Epidermal melanocyte (primary cell): Measurements from ENCODE around the gene RALGAPA2.

Experiments used
- DNase-seq: peaks from one replicate; pipeline ENCODE4 v3.0.0; 2011; ENCODE audit warnings: low spot score; ENCODE audit not compliant: insufficient read length

RALGAPA2 gene

DNA sequence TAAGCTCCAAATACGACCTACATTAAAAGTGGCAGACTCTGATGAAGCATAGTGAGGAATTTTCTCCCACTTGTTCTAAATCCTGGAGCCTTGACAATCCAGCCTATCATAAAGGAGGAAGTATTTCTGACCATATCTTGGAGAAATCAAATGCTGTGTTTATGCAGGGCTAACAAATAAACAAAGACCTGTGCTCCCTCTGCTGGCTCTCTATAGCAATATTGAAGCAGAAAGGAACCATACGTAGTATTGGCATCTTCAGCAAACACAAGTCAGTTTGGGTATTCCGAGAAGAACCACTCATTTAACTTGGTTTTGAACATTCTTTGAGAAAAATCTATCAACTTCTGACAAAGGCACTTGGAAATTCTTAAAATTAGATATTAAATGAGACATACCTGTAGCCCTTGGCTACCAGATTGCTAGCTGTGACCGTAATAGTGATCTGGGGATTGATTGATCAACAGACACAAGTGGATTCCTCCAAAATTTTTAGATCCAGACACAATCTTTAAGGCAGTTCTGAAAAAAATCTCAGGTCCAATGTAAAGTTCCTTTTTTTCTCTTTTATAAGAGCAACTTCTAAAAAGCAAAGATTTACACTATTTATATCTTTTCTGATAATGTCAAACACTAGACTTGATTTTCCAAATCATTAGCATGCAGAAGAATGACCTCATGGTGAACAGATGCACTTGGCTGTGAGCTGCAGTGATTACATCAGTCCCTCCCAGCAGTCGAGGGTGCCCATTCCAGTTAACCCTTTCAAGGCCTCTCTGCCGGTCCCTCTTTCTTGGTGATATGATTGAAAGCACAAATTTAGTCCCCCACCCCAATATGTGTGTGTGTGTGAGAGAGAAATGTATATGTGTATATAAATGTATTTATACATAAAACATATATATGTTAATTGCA, 304.3 kb downstream of the RALGAPA2 start:
- DNase-seq = no peak

DNA sequence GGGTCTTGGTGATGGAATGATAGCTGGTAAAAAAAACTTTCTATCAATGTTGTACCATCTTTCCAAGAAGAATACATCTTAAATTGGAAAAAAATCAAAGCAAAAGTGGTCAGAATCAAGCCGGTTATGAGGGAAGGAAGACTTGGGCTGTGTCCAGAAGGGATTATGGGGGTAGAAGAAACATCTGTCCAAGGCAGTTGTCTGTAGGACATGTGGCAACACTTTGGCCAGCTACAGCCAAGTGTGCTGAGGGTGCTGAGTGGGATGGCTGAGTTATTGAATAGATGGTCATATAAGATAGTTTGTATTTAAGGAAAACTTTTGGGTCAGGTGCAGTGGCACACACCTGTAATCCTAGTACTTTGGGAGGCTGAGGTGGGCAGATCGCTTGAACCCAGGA, 306.1 kb downstream of the RALGAPA2 start:
- no peak for DNase-seq

DNA sequence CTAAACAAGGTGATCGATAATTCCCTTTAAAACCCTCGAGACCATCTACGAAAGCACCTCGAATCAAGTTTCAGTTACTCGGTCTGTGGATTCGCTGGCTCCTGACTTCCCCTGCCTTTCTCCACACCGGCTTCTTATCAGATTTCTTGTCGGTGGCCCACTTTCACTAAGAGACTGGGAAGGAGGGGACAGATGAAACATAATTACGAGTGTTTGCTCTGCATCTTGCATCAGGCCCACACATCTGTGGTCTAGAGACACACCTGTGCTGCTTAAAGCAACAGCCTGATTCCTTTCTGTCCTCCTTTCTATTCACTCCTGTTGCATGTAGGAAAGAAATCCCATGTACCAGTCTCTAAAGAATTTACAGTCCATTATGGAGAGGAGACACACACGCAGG, 306.8 kb downstream of the RALGAPA2 start:
- no peak for DNase-seq

- no peak for DNase-seq
Observed at GRCh38 chr20:20404633-20405032, 307.8 kb downstream of the RALGAPA2 start.

DNA sequence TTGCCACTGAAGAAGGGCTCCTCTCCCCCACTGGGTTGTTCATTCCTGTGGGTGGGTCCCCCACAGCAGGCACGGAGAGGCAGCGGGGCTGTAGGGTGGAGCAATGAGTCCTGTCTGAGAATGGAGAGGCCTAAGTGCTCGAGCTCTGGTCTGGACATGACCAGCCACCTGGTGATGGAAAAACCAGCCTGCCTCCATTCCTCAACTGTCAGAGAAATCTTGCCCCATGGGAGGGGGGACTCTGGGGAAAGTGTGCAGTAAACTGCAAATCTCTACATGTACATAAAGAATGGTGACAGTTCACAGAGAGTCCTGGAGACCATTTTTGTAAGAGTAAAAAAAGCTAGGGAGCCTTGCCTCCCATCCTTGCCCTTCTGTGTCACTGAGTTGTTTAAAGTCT, 310.5 kb downstream of the RALGAPA2 start:
- DNase-seq = no peak

DNA sequence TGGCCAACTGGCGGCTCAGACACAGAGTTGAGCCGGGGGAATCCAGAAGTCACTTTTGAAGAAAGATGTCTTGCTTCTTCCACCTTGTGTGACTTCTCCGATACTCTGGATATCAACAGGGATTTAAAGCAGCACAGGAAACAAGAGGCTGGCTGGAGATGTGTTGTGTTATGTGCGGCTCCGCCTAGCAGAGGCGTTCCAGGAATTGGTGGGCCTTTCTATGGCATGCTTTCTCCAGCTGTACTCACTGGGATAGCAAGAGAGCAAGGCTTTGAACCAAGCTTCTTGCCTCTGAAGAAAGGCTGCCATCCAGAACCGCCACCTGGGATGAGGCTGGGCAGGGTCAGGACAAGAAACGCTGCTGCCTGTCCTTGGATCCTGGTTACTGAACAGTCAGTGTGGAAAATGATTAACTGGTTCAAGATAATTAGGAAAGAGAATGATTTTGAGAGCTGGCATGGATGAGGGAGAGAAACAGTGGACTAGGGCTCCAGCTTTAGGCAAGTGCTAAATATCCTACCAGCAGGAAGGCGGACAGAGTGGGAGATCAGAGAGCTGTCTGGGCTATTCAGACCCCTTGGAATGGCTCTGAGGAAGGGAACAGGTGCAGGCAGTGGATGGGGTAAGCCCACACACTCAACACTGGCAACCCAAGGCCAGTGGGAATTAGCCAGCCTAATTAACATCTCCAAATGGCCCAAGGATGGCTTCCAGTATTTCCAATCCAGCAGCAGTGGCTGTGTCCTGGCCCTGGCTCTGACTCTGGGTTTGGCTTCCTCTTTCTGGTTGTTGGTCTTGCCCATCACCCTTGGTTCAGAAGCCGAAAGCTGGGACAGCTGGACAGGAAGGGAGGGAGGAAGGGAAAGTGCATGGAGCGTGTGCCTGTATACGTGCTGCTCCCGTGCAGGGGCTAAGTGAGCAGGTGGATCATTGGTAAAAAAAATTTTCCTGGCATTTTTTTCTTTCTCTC, 312.6 kb downstream of the RALGAPA2 start:
- no peak for DNase-seq

DNA sequence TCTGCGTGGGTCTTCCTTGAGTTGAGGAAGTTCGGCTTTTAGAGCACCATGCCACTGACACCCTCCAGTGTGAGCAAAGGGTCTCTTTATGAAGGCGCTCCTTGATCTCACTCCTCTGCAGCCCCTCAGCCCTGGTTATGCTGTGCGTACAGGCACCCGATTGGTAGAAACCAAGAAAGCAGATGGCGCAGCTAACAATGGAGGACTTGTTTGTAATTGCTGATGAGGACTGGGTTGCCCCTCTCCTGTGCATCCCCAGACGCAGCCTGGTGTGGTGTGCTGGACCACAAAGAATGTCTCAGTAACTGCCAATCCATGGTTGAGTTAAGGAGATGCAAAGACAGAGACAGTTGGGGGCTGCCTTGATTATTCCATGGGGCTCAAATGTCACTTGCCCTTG, 314.3 kb downstream of the RALGAPA2 start:
- no peak for DNase-seq

DNA sequence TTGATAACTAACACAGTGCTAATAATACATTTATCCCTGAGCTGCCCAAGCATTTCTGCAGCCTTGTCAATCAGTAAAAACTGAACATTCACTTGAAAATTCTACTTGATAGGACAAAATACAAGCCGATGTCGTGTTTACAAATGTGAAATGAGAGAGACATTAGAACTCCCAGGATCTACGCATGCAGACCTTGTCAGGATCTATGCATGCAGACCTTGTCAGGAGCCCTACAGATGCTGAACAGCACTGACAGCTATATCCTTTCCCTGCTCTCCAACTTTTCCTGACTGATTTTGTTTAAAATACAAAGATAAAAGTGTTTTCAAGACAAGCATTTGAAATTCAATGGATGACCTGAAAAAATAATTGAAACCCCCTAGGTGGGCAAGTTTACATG, 315.6 kb downstream of the RALGAPA2 start:
- DNase-seq = no peak

GRCh38 chr20:20395903-20396568, 316.4 kb downstream of the RALGAPA2 start:
- DNase-seq = no peak

DNA sequence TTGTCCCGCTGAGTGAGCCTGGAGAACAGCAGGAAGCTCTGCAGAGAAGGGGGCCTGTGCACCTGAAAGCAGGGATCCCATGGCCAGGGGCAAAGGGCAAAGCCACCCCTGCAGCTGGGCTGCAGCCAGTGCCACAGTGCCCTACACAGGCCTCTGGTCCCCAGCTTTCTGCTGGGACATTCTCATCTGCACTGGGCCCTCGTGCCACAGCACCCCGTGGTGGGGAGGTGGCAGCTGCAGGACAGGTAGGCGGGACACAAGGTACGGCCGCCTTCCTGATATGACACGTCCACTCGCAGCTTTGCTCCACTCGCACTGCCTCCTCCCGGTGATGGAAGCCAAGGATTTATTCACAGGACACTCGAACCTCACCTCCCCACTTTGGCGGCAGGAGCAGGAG, 317.4 kb downstream of the RALGAPA2 start:
- no peak for DNase-seq

DNA sequence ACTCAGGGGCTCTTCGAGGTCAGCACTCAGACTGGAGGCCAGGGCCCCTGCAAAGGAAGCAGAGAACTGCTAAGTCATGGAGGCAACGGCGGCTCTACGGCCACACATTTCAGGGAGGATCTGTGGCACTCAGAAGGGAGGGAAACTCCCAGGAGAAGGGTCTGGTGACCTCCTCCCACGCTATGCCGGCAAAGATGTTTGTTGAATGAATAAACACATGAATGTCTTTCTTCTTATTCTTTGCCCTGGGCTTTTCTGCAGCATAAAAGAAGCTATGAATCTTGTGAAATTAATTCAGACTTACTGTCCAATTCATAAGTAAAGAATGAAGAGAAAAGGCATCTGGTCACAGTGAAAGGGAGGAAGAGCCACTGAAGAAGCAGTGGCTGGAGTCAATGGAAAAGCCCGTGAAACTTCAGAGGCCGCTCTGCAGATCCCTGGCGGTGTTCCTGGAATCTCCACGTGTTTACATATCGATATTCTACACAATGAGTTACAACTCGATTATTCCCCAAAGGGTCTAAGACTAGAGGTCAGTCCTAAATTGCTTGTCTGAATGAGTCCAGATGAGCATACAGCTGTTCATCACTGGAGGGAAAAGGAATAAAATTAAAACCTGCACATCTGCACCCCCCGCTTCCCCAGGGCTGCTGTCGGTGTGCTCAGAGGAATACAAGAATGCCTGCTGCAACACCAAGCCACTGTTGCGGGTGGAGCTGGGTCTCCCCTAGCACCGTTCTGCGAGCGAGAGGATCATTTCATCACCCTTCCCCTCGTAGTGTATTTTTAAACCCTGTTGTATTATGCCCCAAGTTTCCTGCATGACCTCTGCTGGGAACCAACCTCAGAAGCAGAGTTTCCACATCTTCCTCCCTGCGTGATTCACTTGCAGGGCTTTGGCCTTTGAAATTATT, 319.0 kb downstream of the RALGAPA2 start:
- peak; percentile 55 for DNase-seq

DNA sequence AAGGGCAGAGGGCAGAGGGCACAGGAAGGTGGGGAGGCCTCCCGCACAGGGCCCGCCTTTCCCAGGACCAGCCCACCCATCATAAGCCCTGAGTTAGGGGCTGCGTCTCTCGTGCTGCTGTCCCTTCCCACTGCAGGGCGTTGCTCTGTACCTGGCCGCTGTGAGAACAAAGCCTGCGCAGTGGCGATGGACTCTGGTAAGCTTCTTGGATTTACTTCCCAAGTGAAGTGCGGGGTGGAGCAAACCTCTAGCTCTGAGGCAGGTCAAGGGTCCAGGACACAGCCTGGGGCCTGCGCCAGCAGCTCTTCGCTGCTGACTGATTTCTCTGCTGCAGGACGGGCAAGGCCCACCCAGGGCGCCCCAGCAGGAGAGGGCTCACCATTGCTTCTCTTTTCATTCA, 320.7 kb downstream of the RALGAPA2 start:
- no peak for DNase-seq

DNA sequence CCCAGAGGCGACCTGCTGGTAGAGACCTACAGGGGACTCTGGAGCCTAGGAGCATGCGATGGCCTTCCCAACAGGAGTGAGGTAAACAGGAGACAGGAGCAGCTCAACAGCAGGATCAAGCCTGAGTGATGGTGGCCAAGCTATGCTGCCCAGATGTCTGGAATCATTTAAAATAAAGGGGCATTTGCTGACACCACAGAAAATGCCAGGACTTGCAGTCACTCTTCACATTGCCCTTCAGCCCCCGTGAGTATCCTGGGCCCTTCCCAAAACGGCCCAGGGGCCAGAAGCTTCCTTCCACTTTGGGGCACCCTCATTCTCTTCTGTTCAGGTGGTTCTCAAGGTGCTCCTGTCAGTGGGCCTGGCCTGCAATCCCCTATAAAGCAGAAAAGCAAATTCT, 321.3 kb downstream of the RALGAPA2 start:
- no peak for DNase-seq

- DNase-seq = no peak
Observed at GRCh38 chr20:20390393-20390792, 322.1 kb downstream of the RALGAPA2 start.

- no peak for DNase-seq
Observed at GRCh38 chr20:20386192-20386591, 326.3 kb downstream of the RALGAPA2 start.

GRCh38 chr20:20375862-20376261, 336.6 kb downstream of the RALGAPA2 start:
- DNase-seq = no peak

GRCh38 chr20:20373091-20373571, 339.3 kb downstream of the RALGAPA2 start:
- DNase-seq = peak; percentile 88

GRCh38 chr20:20371681-20372080, 340.8 kb downstream of the RALGAPA2 start:
- DNase-seq = no peak

DNA sequence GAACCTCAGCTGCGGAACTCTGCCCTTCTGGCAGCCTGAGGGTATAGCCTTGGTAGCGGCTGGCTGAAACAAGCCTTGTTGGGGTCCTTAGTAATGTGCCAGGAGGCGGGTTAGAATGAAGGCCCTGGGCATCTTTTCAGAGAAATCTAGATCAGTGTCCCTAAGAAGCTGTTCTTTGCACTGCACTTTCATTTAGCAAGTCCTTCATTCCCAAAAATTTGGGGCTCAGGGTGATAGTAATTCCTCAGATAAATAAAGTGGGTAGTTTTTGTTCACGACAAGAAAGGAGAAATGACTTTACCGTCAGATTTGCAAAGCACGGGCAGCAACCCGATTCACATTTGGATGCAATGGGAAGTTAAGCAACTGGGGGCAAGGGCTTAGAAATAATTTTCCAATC, 341.4 kb downstream of the RALGAPA2 start:
- no peak for DNase-seq

GRCh38 chr20:20370094-20370575, 342.3 kb downstream of the RALGAPA2 start:
- no peak for DNase-seq
